K562 (cell line): ENCODE measurements around the gene RBM46. TPM values are rescaled to one million over a fixed set of nuclear protein-coding genes. Genes with fewer than 3 reads are reported as not detected.

Source experiments
- ATAC-seq: fragments of 200-7000 bp; cut with Tn5 transposase; 3 replicates; pipeline ENCODE4 v1.9.1; 2020; ENCODE audit warnings: moderate library complexity
- BruUV-seq: library from RNA; stranded (reverse); fragments of 400-500 nt; replicated peaks from 2 replicates; lab custom pipeline; 2021; lab: Mats Ljungman, UMichigan
- CTCF ChIA-PET: fragments of 300-600 bp; formaldehyde crosslinking; extraction: SDS; loops from one replicate; lab custom pipeline; 2021; ENCODE audit warnings: low intra/inter-chr PET ratio; lab: Yijun Ruan, JAX
- POLR2A ChIA-PET: fragments of 300-600, 350-650 bp; sonication (Branson Sonifier 250); formaldehyde crosslinking; extraction: SDS; loops from one replicate; lab custom pipeline; 2021; ENCODE audit warnings: antibody characterized with exemption, inconsistent platforms; lab: Yijun Ruan, JAX
- DNase-seq, 4 experiments: peaks; one replicate each; pipeline versions ENCODE4 v3.0.0 to v3.0.0-alpha.2; 2011 to 2018; ENCODE audit warnings: low spot score in 3 of 4, mixed read lengths in 3 of 4; ENCODE audit errors: extremely low read depth in 1 of 4
- FAIRE-seq: peaks from 2 replicates; lab custom pipeline; 2011; peaks lifted over from hg19 to GRCh38; lab: Jason Lieb, UNC
- H2AFZ ChIP-seq: 2 replicates; pipeline ENCODE4 v1.6.0; 2011; ENCODE audit warnings: low read depth, low read length, control low read depth, inconsistent platforms
- H3K27ac ChIP-seq: fragments of 200-600 bp; 3 replicates; pipeline ENCODE4 v1.8.0; 2011; ENCODE audit warnings: low read depth, mild to moderate bottlenecking, control low read depth, inconsistent platforms, low read length, moderate library complexity, mixed read lengths; ENCODE audit errors: extremely low read depth
- H3K27me3 ChIP-seq, 2 experiments: fragments of 300-600 bp in 1 of 2; 2 replicates in 1 of 2; 3 replicates in 1 of 2; pipeline versions ENCODE4 v1.6.0 to v1.8.0; 2011; ENCODE audit warnings: inconsistent platforms in 2 of 2, low read length in 2 of 2, mild to moderate bottlenecking in 1 of 2, mixed read lengths in 1 of 2, moderate library complexity in 1 of 2; ENCODE audit not compliant: control insufficient read depth in 2 of 2, insufficient read depth in 2 of 2
- H3K36me3 ChIP-seq: fragments of 300-600 bp; 3 replicates; pipeline ENCODE4 v1.8.0; 2011; ENCODE audit warnings: mild to moderate bottlenecking, low read length, inconsistent platforms; ENCODE audit not compliant: control insufficient read depth, insufficient read depth
- H3K4me1 ChIP-seq, 2 experiments: fragments of 200-600 bp in 1 of 2; replicated peaks in 1 of 2; 2 replicates in 1 of 2; 3 replicates in 1 of 2; pipeline versions ENCODE4 v1.5.1 to v1.8.0; 2011; ENCODE audit warnings: inconsistent platforms in 2 of 2, low read length in 2 of 2, mild to moderate bottlenecking in 1 of 2, mixed read lengths in 1 of 2, moderate library complexity in 1 of 2; ENCODE audit not compliant: control insufficient read depth in 2 of 2, insufficient read depth in 2 of 2
- H3K4me2 ChIP-seq: 2 replicates; pipeline ENCODE4 v1.6.1; 2011; ENCODE audit warnings: low read length, control low read depth, inconsistent platforms, mixed read lengths; ENCODE audit not compliant: insufficient read depth
- H3K4me3 ChIP-seq: fragments of 200-600 bp; sonication (generic), shearing (Covaris generic); 2 replicates; pipeline ENCODE4 v1.5.1; 2016; ENCODE audit warnings: control low read depth, inconsistent platforms
- H3K79me2 ChIP-seq: fragments of 200-600 bp; 3 replicates; pipeline ENCODE4 v1.8.0; 2011; ENCODE audit warnings: low read length, inconsistent platforms; ENCODE audit not compliant: control insufficient read depth, insufficient read depth
- H3K9ac ChIP-seq, 2 experiments: 2 replicates each; pipeline versions ENCODE4 v1.6.0 to v1.6.1; 2011; ENCODE audit warnings: low read depth in 2 of 2, low read length in 2 of 2, control low read depth in 1 of 2, inconsistent platforms in 1 of 2, mild to moderate bottlenecking in 1 of 2, mixed read lengths in 1 of 2; ENCODE audit not compliant: insufficient read depth in 1 of 2
- H3K9me1 ChIP-seq: one replicate; pipeline ENCODE4 v1.6.0; 2011; ENCODE audit warnings: inconsistent platforms, mild to moderate bottlenecking, low read length, moderate library complexity; ENCODE audit not compliant: control insufficient read depth, insufficient read depth
- H3K9me3 ChIP-seq: replicated peaks from 2 replicates; pipeline ENCODE4 v1.5.1; 2011; ENCODE audit warnings: low read depth, low read length, inconsistent platforms; ENCODE audit not compliant: control insufficient read depth, insufficient read depth
- H4K20me1 ChIP-seq: replicated peaks from 2 replicates; pipeline ENCODE4 v1.6.1; 2011; ENCODE audit warnings: low read length, inconsistent platforms, mixed read lengths; ENCODE audit not compliant: control insufficient read depth, insufficient read depth
- BCLAF1 ChIP-seq, 2 experiments: fragments of 450-650 bp in 1 of 2; IDR thresholded peaks; 2 replicates each; pipeline ENCODE4 v1.6.1; 2011 to 2017; ENCODE audit warnings: low read depth in 2 of 2, antibody characterized with exemption in 1 of 2, borderline replicate concordance in 1 of 2, low read length in 1 of 2, mild to moderate bottlenecking in 1 of 2, mixed read lengths in 1 of 2; ENCODE audit not compliant: control insufficient read depth in 1 of 2
- GTF3C2 ChIP-seq: IDR thresholded peaks from 3 replicates; pipeline ENCODE4 v1.6.1; 2011; ENCODE audit warnings: borderline replicate concordance, mild to moderate bottlenecking, moderate library complexity; ENCODE audit not compliant: insufficient read length; ENCODE audit errors: extremely low read depth
- KLF1 ChIP-seq: fragments of 450-650 bp; IDR thresholded peaks from 2 replicates; pipeline ENCODE4 v1.6.1; 2016; ENCODE audit warnings: missing genetic modification characterization, missing compliant biosample characterization
- RAD51 ChIP-seq: fragments of 450-650 bp; IDR thresholded peaks from 2 replicates; pipeline ENCODE4 v1.7.1; 2016; ENCODE audit warnings: low read depth, mild to moderate bottlenecking, borderline replicate concordance
- RBM25 ChIP-seq: fragments of 200-400 bp; formaldehyde crosslinking; IDR thresholded peaks from 2 replicates; pipeline ENCODE4 v1.6.1; 2018; ENCODE audit warnings: low read length, low read depth, moderate library complexity; ENCODE audit not compliant: severe bottlenecking
- ZBTB1 ChIP-seq: sonication (generic); formaldehyde crosslinking; IDR thresholded peaks from 2 replicates; pipeline ENCODE4 v1.8.1; 2023; ENCODE audit warnings: missing genetic modification reagents, low read depth, mild to moderate bottlenecking, borderline replicate concordance
- ZBTB9 ChIP-seq: fragments of 450-650 bp; formaldehyde crosslinking; IDR thresholded peaks from 2 replicates; pipeline ENCODE4 v1.4.0; 2020; ENCODE audit warnings: mild to moderate bottlenecking, moderate library complexity
- ZNF146 ChIP-seq: IDR thresholded peaks from one replicate; pipeline ENCODE4 v1.6.1; 2018; ENCODE audit warnings: missing compliant biosample characterization; ENCODE audit not compliant: unreplicated experiment
- ZNF239 ChIP-seq: fragments of 250-450 bp; sonication (Bioruptor Pico); IDR thresholded peaks from 2 replicates; pipeline ENCODE4 v1.4.0; 2020; ENCODE audit warnings: mild to moderate bottlenecking
- ZNF277 ChIP-seq: fragments of 250-450 bp; sonication (Bioruptor Pico); IDR thresholded peaks from 2 replicates; pipeline ENCODE4 v1.8.0; 2022; ENCODE audit warnings: inconsistent platforms, mild to moderate bottlenecking, moderate library complexity, borderline replicate concordance
- ZNF511 ChIP-seq: sonication (generic); formaldehyde crosslinking; IDR thresholded peaks from 2 replicates; pipeline ENCODE4 v1.8.0; 2022; ENCODE audit warnings: mild to moderate bottlenecking, missing genetic modification reagents
- ZNF589 ChIP-seq: fragments of 200-800 bp; sonication (Bioruptor generic); IDR thresholded peaks from 2 replicates; pipeline ENCODE4 v1.6.1; 2016; ENCODE audit warnings: low read depth, missing genetic modification characterization, missing compliant biosample characterization
- WGBS: fragments of 100-300 bp; shearing (Covaris generic); methylation state at CpG from one replicate; pipeline ENCODE4 v1.1.6; 2016; ENCODE audit warnings: low coverage, mixed read lengths; ENCODE audit not compliant: insufficient coverage; ENCODE audit errors: missing lambda C conversion rate; 5-methylcytosine and 5-hydroxymethylcytosine counted together
- in situ Hi-C: fragments of 300-500 bp; cut with MboI; formaldehyde crosslinking; loops from 4 replicates; pipeline ENCODE4 v1.15.0; 2018; ENCODE audit warnings: inconsistent platforms, mixed read lengths
- intact Hi-C: fragments of 100-400 bp; cut with micrococcal nuclease; formaldehyde crosslinking; loops from 2 replicates; pipeline ENCODE4 v1.14.2; 2022
- polyA plus RNA-seq, 8 experiments: library from polyadenylated mRNA; depleted of rRNA in 4 of 8; stranded (reverse) in 5 of 8; unstranded in 3 of 8; fragments of >200 nt; fragmentation: Nextera tagmentation in 2 of 8; fragmentation: Illumina TruSeq in 1 of 8; extraction: Ambion mirVana in 2 of 8; extraction: Trizol in 1 of 8; gene quantifications; 2 replicates each; pipeline versions ENCODE4 v1.2.1 to v1.2.3, GENCODE V29; 2011 to 2014; ENCODE audit warnings: inconsistent platforms in 1 of 8, missing spikeins in 1 of 8
- total RNA-seq, 7 experiments: library from RNA; depleted of rRNA in 6 of 7; stranded (reverse); fragments of >200 nt in 6 of 7; fragmentation: Illumina TruSeq in 2 of 7; extraction: Trizol in 2 of 7; gene quantifications; 2 replicates each; pipeline versions ENCODE4 v1.2.1 to v1.2.3, GENCODE V29; 2011 to 2021; ENCODE audit warnings: low replicate concordance in 1 of 7

RBM46 gene
- total and polyA plus RNA-seq, 9 of the 15 experiments (the other 6 are each of a cell fraction or from before 2014, with no cell fraction given), result 0.04 TPM; not detected in 8

GRCh38 chr4:154838694-154839093 lies 57.6 kb downstream of the RBM46 start:
- Histone ChIP-seq H3K4me3 (no peak overlapping the region), H3K36me3 (no peaks in the 10 kb centered on the region), H3K4me1 (no peaks in the 10 kb centered on the region), H3K4me2 (no peak overlapping the region), H3K79me2 (no peaks in the 10 kb centered on the region), H3K9ac (no peak overlapping the region), H4K20me1 (no peaks in the 10 kb centered on the region), H2AFZ (no peak overlapping the region), H3K27ac (no peak overlapping the region), H3K9me3 (no peaks in the 10 kb centered on the region), H3K9me1 (no peaks in the 10 kb centered on the region), H3K27me3 (no peaks in the 10 kb centered on the region)
- in situ Hi-C loops (no loop called here), intact Hi-C loops (no loop called here)
- 0% methylated on average over 7 of the region's 8 CpGs for WGBS
- CTCF ChIA-PET, result no interaction called here
- TF ChIP-seq ZNF277 (CRISPR knock-in tag), result no peak
- no peak for TF ChIP-seq ZNF589 (CRISPR knock-in tag)
- no peak for TF ChIP-seq ZBTB9 (CRISPR knock-in tag)
- no peak for TF ChIP-seq RBM25
- no peak for TF ChIP-seq ZNF511 (CRISPR knock-in tag)
- TF ChIP-seq GTF3C2, result no peak
- no peak for TF ChIP-seq ZNF146
- TF ChIP-seq ZNF239 (CRISPR knock-in tag), result no peak
- TF ChIP-seq ZBTB1 (CRISPR knock-in tag), result no peak
- no peak for TF ChIP-seq RAD51
- no peak for TF ChIP-seq KLF1 (tag)
- no peak for TF ChIP-seq BCLAF1 (IDR thresholded peaks at IDR 0.05; ENCODE audit: borderline replicate concordance in 1 of 2, control insufficient read depth in 1 of 2, low read depth in 2 of 2, low read length in 1 of 2)
- POLR2A ChIA-PET, result no interaction called here
- FAIRE-seq (no peak), DNase-seq (no peak), ATAC-seq (no peak)
- BruUV-seq, result no TSS peak
